Measurements from ENCODE around the gene CDKL2. TPM values are rescaled to one million over a fixed set of nuclear protein-coding genes. Genes with fewer than 3 reads are reported as not detected.
A peak's percentile ranks its signal among the peaks of the same experiment; 100 is the strongest.
"Not testable (repeated sequence)": the region's sequence is repeated elsewhere in the genome, so short reads cannot be mapped to it uniquely, and the experiment has no call there.

Gene CDKL2
- total RNA-seq (2014; rRNA removed; shearing (Covaris generic)): 0.04 TPM in 1 of 2 replicates, not detected in the other

DNA sequence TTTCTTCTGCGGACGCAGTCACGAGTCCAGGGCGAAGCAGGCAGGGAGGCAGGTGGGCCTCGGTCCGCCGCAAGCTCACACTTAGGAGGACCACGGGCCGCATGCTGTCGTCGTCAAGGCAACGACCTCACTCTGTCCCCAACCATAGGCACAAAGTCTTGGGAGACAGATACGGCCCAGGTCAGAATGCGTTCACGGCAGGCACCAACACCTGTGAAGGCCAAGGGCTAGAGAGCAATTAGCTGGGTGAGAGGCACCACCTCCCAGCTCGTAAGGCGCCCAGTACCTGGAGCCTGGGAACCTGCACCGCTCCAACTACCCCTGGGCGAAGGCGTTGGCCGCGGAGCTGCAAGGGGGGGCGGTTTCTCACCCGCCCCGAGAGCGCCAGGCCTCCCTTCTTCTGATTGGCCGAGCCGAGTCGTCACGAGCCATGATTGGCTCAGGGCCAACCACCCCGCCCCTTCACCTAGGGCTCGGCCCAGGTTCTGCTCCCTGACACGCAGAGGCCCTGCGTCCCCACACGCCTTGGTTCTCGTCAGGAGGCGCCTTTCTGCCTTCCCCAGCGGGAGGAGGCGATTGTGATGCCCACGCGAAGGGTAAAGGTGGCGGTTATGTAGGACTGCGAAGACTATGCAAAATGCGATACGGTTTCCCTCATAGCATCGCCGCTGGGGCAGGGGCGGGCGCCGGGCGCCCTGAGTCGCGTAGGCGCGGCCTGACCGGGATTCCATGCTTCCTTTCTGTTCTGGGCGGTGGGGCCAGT lies at the start of gene CDKL2:
Gene CDKL2, minus strand, starts transcription at position 355 of the 763 bp plus-strand sequence. CDS start 4,540 bp downstream, outside the sequence.
- no peak within 1 kb of the TSS for H3K27ac ChIP-seq
- no peaks in the 10 kb centered on the region; the same call in 1 of the 2 replicates for H3K27me3 ChIP-seq
- no peak for DNase-seq

DNA sequence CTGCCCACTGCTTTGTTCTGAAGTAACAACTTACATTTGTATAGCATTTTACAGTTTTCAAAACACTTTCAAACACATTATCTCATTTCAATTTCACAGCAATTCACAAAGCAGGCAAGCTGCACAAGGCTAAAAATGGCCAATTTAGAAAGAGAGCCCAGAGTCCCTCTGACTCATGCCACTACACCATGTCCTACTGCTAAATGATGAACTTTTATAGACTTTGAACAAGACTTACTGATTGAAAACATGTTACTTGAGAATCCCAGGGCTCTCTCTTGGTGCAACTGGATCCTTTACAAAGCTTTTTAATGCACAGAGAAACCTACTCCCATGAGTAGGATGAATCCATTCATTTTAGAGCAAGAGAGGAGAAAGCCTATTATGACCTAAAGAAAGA lies 48.6 kb upstream of the CDKL2 start:
- Histone ChIP-seq H3K4me3 (no peak overlapping the region), H3K27ac (no peak overlapping the region), H3K27me3 (no peaks in the 10 kb centered on the region), H3K4me1 (no peaks in the 10 kb centered on the region), H3K36me3 (0 out of 2 replicates have a peak, but pooled peaks cover 2% of the 10 kb centered on the region), H3K9me3 (replicated peaks) (no peaks in the 10 kb centered on the region)
- no peak for DNase-seq

More for the DNA sequence above, at the start of gene CDKL2:
- H3K4me3 ChIP-seq: no peak within 1 kb of the TSS
- no peaks in the 10 kb centered on the region; the same call in 1 of the 2 replicates for H3K9me3 ChIP-seq (replicated peaks)
- no peaks in the 10 kb centered on the region for H3K36me3 ChIP-seq
- H3K4me1 ChIP-seq: no peaks in the 10 kb centered on the region; the same call in 1 of the 2 replicates

DNA sequence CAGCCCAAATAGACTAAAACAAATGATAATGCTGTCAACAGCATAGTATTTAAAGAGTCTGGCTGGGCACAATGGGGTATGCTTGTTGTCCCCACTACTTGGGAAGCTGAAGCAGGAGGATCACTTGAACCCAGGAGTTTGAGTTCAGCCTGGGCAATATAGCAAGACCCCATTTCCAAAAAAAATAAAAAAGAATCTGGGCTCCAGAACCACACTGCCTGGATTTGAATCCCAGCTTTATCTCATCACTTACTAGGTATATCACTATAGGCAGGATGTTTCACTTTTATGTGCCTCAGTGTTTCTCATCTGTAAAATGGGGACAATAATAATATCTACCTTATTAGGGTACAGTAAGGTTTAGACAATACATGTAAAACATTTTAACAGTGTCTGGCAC lies 48.1 kb upstream of the CDKL2 start:
- Histone ChIP-seq H3K9me3 (replicated peaks) (no peaks in the 10 kb centered on the region), H3K36me3 (0 out of 2 replicates have a peak, but pooled peaks cover 2% of the 10 kb centered on the region), H3K4me3 (no peak overlapping the region), H3K27me3 (no peaks in the 10 kb centered on the region), H3K4me1 (no peaks in the 10 kb centered on the region), H3K27ac (no peak overlapping the region)
- DNase-seq: no peak

DNA sequence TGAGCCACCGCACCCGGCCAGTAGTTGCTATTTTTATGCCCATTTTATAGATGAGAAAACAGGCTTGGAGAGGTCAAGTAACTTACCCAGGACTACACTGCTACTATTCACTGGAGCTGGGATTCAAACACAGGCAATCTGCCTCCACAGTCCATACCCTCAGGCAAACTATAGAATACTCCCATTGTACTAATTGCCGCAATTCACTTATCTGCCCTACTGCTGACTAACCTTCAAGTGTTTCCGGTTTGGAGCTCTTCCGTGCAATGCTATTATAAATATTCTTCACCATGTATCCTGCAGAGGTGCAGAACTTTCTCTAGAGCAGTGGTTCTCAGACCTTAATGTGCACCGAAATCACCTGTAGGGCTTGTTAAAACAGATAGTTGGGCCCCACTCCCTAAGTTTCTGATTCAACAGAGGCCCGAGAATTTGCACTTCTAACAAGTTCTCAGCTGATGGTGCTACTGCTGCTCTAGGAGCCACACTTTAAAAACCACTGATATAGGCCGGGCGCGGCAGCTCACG lies 44.7 kb upstream of the CDKL2 start:
- no peak for DNase-seq
- Histone ChIP-seq H3K36me3 (0 out of 2 replicates have a peak, but pooled peaks cover 3% of the 10 kb centered on the region), H3K9me3 (replicated peaks) (no peaks in the 10 kb centered on the region), H3K4me1 (peaks cover 14% of the 10 kb centered on the region), H3K4me3 (no peak overlapping the region), H3K27ac (no peak overlapping the region), H3K27me3 (no peaks in the 10 kb centered on the region)

DNA sequence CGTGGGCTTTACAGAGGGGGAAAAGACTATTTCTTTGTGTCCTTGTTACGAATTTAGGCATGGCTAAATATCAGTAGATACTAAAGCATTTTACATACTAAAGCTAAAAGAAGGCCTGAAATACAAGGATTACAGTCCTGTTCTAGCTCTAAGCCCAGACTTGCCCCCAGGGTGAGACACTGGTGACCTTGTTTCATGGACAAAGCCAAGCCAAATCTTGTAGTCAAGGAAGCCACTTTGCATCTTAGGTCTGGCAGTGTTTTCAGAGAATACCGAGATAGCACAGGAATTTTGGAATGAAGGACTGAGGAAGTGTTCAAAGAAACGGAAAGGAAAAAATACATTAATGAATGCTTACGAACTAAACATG lies 43.6 kb upstream of the CDKL2 start:
- no peak for DNase-seq
- 0 out of 2 replicates have a peak, but pooled peaks cover 3% of the 10 kb centered on the region for H3K36me3 ChIP-seq

DNA sequence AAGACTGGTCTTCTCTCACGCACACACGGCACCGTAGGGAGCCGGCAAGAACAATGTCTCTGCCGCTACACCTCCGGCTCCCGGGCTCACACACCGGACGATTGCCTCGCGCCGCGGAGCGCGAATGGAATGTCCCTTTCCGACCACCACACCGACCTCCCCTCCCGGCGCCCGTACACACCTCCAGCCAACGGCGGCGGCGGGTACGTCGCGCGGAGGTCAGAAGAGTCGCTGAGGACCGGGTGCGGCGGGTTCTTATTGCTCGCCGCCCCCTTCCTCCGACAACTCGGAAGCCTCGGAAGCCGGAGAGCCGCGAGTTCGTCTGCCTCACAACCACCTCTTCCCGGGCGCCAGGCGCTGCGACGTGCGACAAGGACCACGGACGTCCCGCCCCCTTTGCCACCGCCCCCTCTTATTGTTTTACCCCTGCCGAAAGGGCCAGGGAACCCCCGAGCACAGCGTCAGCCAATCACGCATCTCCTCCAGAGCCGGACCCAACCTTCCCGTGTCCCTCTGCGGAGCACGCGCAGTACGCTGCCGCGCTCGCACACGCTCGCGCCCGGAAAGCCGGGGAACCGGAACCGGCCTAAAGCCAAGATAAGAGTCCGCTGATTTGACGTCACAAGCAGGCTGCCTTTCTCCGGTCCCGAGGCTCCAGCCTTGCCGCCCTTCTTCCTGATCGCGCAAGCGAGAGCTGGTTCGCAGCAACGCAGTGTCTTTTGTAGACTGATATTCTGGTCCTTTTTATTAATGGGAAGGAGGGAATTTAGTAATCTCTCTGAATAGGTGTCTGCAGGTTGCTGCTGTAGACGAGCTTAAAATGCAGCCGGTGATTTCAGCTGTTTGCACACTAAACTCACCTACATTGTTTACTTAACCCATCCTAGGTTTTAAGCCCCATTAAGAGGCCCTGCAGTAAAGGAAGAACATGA lies 43.0 kb upstream of the CDKL2 start, which contains the start of gene G3BP2:
Gene G3BP2, minus strand, starts transcription at position 385 of the 932 bp plus-strand sequence. CDS start 11,386 bp downstream, outside the sequence.
- Histone ChIP-seq H3K27ac (peak within 1 kb of the TSS; percentile 78), H3K4me3 (peak within 1 kb of the TSS; percentile 82), H3K4me1 (peaks cover 14% of the 10 kb centered on the region), H3K36me3 (0 out of 2 replicates have a peak, but pooled peaks cover 3% of the 10 kb centered on the region), H3K9me3 (replicated peaks) (no peaks in the 10 kb centered on the region), H3K27me3 (no peaks in the 10 kb centered on the region)
- DNase-seq: peak; percentile 99

More for the DNA sequence above, 43.6 kb upstream of the CDKL2 start:
- peak overlapping the region; percentile 82 for H3K4me3 ChIP-seq
- H3K27me3 ChIP-seq: no peaks in the 10 kb centered on the region
- H3K4me1 ChIP-seq: peaks cover 14% of the 10 kb centered on the region
- peak overlapping the region; percentile 78 for H3K27ac ChIP-seq
- H3K9me3 ChIP-seq (replicated peaks): no peaks in the 10 kb centered on the region

DNA sequence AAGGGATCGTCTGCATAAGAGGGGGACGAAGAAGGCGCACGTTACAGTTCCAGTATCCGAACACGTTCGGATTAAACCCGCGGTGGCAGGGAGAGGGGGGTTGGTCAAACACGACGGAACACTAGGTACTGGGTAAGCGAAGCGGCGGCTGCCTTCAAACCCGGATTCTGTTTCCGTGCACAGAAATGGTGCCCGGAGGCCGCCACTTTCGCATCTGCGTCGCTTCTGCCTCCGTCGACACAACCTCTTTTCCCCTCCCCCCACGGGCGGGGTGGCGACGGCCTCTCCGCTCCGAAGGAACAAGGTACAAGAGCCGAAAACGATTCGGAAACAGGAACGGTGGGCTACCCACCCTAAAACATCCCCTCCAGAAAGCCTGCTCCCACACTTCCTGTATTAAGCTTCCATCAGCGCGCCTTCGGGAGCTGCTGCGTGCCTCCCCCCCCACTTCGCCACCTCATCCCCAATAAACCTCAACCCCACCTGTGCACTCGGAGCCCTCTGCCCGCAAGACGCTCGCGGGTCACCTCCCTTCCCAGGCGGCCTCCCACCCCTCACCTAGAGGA lies 42.2 kb upstream of the CDKL2 start:
- DNase-seq: peak; percentile 72
- Histone ChIP-seq H3K27me3 (no peaks in the 10 kb centered on the region), H3K36me3 (0 out of 2 replicates have a peak, but pooled peaks cover 3% of the 10 kb centered on the region), H3K27ac (peak overlapping the region; percentile 78), H3K4me3 (peak overlapping the region; percentile 82), H3K4me1 (peaks cover 14% of the 10 kb centered on the region), H3K9me3 (replicated peaks) (no peaks in the 10 kb centered on the region)

DNA sequence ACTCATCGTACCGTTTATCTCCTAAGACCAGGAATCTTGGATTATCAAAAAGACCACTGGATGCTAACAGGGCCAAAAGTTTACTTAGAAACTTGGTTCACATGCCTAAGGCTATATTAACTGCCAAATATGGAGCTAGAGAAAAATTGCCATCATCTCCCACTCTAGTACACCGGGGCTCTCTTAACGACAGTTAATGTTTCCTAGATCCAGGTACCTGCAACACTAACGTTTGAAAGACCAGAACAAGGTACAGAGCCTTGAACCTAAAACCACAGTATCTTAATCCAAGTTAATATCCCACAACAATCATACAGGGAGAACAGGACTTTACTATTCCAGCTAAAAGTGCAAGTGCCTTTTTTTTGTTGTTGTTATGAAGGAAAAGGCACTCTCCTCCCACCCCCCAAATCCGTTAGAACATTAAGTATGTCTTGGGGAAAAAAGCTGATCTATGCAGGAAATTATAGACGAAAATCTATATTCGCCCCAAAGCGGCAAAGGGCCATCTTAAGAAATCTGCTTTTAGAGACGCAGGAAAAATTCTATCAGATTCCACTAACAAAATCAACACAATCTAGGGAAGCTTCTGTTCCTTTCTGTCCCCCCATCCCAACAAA lies 41.6 kb upstream of the CDKL2 start:
- no peaks in the 10 kb centered on the region for H3K27me3 ChIP-seq
- no peaks in the 10 kb centered on the region for H3K9me3 ChIP-seq (replicated peaks)
- H3K4me1 ChIP-seq: peaks cover 14% of the 10 kb centered on the region
- 0 out of 2 replicates have a peak, but pooled peaks cover 3% of the 10 kb centered on the region for H3K36me3 ChIP-seq
- H3K4me3 ChIP-seq: peak overlapping the region; percentile 82
- H3K27ac ChIP-seq: peak overlapping the region; percentile 78
- peak in 1 of 2 experiments; percentile 27 for DNase-seq

DNA sequence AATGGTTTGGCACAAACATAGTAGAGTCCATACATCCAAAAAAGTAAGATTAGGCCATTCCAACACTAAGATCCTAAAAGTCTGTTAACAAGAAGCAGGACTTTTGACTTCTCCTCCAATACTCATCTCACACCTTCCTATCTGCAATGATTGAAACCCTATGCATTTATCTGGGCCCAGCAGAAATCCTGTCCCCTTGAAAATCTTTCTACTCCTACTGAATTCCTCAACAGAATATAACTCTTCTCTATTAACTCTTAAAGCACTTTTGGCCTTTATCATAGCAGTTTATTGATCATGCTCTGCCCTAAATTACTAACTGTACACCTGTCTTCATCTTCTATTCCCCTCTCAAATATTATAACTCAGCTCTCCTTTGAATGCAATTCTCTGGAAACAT lies 38.3 kb upstream of the CDKL2 start:
- Histone ChIP-seq H3K4me1 (peaks cover 14% of the 10 kb centered on the region), H3K36me3 (0 out of 2 replicates have a peak, but pooled peaks cover 3% of the 10 kb centered on the region), H3K27me3 (no peaks in the 10 kb centered on the region), H3K4me3 (no peak overlapping the region), H3K27ac (no peak overlapping the region), H3K9me3 (replicated peaks) (no peaks in the 10 kb centered on the region)
- no peak for DNase-seq

DNA sequence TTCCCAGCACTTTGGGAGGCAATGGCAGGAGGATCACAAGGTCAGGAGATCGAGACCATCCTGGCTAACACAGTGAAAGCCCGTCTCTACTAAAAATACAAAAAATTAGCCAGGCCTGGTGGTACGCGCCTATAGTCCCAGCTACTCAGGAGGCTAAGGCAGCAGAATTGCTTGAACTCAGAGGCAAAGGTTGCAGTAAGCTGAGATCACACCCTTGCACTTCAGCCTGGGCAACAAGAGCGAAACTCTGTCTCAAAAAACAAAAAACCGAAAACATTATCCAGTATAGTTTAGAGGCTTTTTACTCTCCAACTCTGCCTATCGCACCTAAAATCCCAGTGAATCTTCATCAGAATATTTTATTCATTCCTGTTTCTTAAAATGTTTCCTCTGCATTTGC lies 37.3 kb upstream of the CDKL2 start:
- not testable (repeated sequence) for H3K27me3 ChIP-seq; DNase-seq; H3K27ac ChIP-seq; H3K9me3 ChIP-seq (replicated peaks); H3K36me3 ChIP-seq; H3K4me3 ChIP-seq
- H3K4me1 ChIP-seq: peaks cover 14% of the 10 kb centered on the region

DNA sequence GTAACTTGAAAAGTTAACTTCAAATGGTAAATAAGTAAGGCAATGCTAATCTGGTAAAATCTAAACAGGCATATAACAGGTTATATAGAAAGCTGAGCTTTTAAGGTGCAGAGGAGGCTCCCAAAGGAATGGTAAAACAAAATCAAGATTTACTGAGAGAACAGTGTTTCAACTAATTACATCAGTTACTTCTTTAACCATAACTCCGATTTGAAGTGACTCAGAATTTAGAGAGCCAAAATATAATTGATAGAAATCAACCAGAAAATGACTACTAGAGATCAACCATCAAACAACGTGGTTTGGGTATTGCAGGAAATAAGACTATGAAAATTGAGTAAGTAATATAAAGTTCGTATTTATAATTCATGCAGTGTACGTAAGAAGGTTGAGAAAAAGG lies 36.0 kb upstream of the CDKL2 start:
- no peaks in the 10 kb centered on the region for H3K9me3 ChIP-seq (replicated peaks)
- peaks cover 8% of the 10 kb centered on the region for H3K4me1 ChIP-seq
- H3K4me3 ChIP-seq: no peak overlapping the region
- peaks cover 13% of the 10 kb centered on the region for H3K36me3 ChIP-seq
- DNase-seq: no peak
- no peaks in the 10 kb centered on the region for H3K27me3 ChIP-seq
- no peak overlapping the region for H3K27ac ChIP-seq

DNA sequence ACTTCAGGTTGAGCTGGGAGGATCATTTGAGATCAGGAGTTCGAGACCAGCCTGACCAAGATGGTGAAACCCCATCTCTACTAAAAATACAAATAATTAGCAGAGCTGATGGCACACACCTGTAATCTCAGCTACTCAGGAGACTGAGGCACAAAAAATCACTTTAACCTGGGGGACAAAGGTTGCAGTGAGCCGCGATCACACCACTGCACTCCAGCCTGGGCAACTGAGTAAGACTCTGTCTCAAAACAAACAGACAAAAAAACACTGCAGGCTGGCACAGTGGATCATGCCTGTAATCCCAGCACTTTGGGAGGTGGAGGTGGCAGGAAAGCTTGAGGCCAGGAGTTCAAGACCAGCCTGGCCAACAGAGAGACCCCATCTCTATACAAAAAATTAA lies 34.3 kb upstream of the CDKL2 start:
- H3K4me1 ChIP-seq; DNase-seq; H3K27ac ChIP-seq; H3K27me3 ChIP-seq; H3K4me3 ChIP-seq; H3K9me3 ChIP-seq (replicated peaks): not testable (repeated sequence)
- peaks cover 27% of the 10 kb centered on the region for H3K36me3 ChIP-seq

DNA sequence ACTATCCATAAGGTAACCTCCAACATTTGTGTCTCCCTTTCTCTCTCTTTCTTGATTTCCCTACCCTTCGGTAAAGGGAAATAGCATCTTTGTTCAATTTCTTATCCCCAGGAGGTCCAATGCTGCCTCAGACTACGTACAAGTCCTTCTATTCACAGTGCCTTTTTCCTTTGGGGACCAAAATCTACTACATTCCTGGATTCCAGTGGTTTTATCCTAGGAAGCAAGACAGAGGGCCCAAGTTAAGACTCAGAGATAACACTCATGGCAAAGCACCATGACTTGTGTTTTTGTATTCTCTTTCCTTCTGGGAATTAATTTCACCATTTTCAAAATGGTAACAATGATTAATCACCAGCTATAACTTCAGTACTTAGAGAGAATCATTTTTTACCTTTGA lies 32.3 kb upstream of the CDKL2 start:
- DNase-seq: no peak
- Histone ChIP-seq H3K4me1 (peaks cover 4% of the 10 kb centered on the region; the same call in 1 of the 2 replicates), H3K27me3 (no peaks in the 10 kb centered on the region), H3K9me3 (replicated peaks) (no peaks in the 10 kb centered on the region), H3K36me3 (peaks cover 42% of the 10 kb centered on the region), H3K27ac (no peak overlapping the region), H3K4me3 (no peak overlapping the region)

DNA sequence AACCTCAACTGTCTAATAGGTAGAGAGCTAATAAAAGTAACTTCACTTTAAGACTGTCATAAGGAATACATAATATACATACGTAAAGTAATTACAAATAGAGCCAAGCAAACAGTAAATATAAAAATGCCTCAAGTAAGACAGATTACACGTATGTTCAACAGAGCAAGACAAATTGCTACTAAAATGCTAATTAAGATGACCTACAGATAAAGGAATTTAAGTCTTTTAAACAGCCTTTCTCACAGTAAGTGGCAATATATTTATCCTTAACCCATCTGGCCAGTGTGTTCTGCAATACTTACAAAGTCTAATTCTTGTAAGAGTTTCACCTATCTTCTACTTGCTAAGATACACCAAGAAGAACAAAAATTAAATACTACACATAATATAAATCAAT lies 30.2 kb upstream of the CDKL2 start:
- no peak for DNase-seq
- H3K9me3 ChIP-seq (replicated peaks): no peaks in the 10 kb centered on the region
- no peak overlapping the region for H3K27ac ChIP-seq
- H3K4me1 ChIP-seq: peaks cover 4% of the 10 kb centered on the region; the same call in 1 of the 2 replicates
- peaks cover 59% of the 10 kb centered on the region for H3K36me3 ChIP-seq
- no peaks in the 10 kb centered on the region for H3K27me3 ChIP-seq
- H3K4me3 ChIP-seq: no peak overlapping the region

Measured in SJCRH30 (cell line).